ENCODE data around the gene ACTRT2.

The ACTRT2 gene

GRCh38 chr1:3003941-3004270 lies 17.4 kb upstream of the ACTRT2 start:
- Histone ChIP-seq H3K27ac (ENCODE audit: low read length) (no peak overlapping the region), H3K4me1 (ENCODE audit: low read length) (no peaks in the 10 kb centered on the region), H3K36me3 (replicated peaks; ENCODE audit: insufficient read depth, low read length) (no peaks in the 10 kb centered on the region), H2AFZ (ENCODE audit: low read length) (no peak overlapping the region), H3K27me3 (replicated peaks; ENCODE audit: insufficient read depth, low read length) (peaks cover 72% of the 10 kb centered on the region), H3K4me3 (ENCODE audit: low read length) (no peak overlapping the region), H3K9ac (ENCODE audit: low read length) (no peak overlapping the region), H3K4me2 (ENCODE audit: low read depth, low read length) (no peak overlapping the region), H4K20me1 (ENCODE audit: insufficient read depth, low read length) (no peaks in the 10 kb centered on the region), H3K9me2 (replicated peaks; ENCODE audit: insufficient read depth, low read length) (no peaks in the 10 kb centered on the region), H3F3A (ENCODE audit: insufficient read depth, low read length) (no peaks in the 10 kb centered on the region), H3K9me3 (replicated peaks; ENCODE audit: insufficient read depth, low read length) (no peaks in the 10 kb centered on the region), H3K79me2 (ENCODE audit: low read length) (no peaks in the 10 kb centered on the region)
- TF ChIP-seq EZH2phosphoT487 (IDR thresholded peaks at IDR 0.05; ENCODE audit: low read length), result no peak
- no peak for TF ChIP-seq EZH2 (optimal IDR thresholded peaks at IDR 0.05; ENCODE audit: low read depth, low read length)
- TF ChIP-seq CTCF (IDR thresholded peaks at IDR 0.05; ENCODE audit: low read length), result no peak
- DNase-seq, result no peak

GRCh38 chr1:3004285-3005205 lies 16.7 kb upstream of the ACTRT2 start:
- no peak overlapping the region for H3K9ac ChIP-seq (ENCODE audit: low read length)
- no peaks in the 10 kb centered on the region for H3K79me2 ChIP-seq (ENCODE audit: low read length)
- TF ChIP-seq EZH2phosphoT487 (IDR thresholded peaks at IDR 0.05; ENCODE audit: low read length), result no peak
- no peak for TF ChIP-seq EZH2 (optimal IDR thresholded peaks at IDR 0.05; ENCODE audit: low read depth, low read length)
- no peak for TF ChIP-seq CTCF (IDR thresholded peaks at IDR 0.05; ENCODE audit: low read length)
- no peak for DNase-seq
- no peak overlapping the region for H2AFZ ChIP-seq (ENCODE audit: low read length)
- H3K36me3 ChIP-seq (replicated peaks; ENCODE audit: insufficient read depth, low read length), result no peaks in the 10 kb centered on the region
- no peak overlapping the region for H3K27ac ChIP-seq (ENCODE audit: low read length)
- no peaks in the 10 kb centered on the region for H3F3A ChIP-seq (ENCODE audit: insufficient read depth, low read length)
- H3K9me2 ChIP-seq (replicated peaks; ENCODE audit: insufficient read depth, low read length), result no peaks in the 10 kb centered on the region
- no peak overlapping the region for H3K4me2 ChIP-seq (ENCODE audit: low read depth, low read length)
- H3K4me1 ChIP-seq (ENCODE audit: low read length), result no peaks in the 10 kb centered on the region
- H3K4me3 ChIP-seq (ENCODE audit: low read length), result no peak overlapping the region
- H4K20me1 ChIP-seq (ENCODE audit: insufficient read depth, low read length), result no peaks in the 10 kb centered on the region
- no peaks in the 10 kb centered on the region for H3K9me3 ChIP-seq (replicated peaks; ENCODE audit: insufficient read depth, low read length)
- H3K27me3 ChIP-seq (replicated peaks; ENCODE audit: insufficient read depth, low read length), result peaks cover 72% of the 10 kb centered on the region

- TF ChIP-seq CTCF (IDR thresholded peaks at IDR 0.05; ENCODE audit: low read length) (no peak), EZH2phosphoT487 (IDR thresholded peaks at IDR 0.05; ENCODE audit: low read length) (no peak), EZH2 (optimal IDR thresholded peaks at IDR 0.05; ENCODE audit: low read depth, low read length) (no peak)
- Histone ChIP-seq H3K4me2 (ENCODE audit: low read depth, low read length) (no peak overlapping the region), H3F3A (ENCODE audit: insufficient read depth, low read length) (no peaks in the 10 kb centered on the region), H3K27ac (ENCODE audit: low read length) (no peak overlapping the region), H3K79me2 (ENCODE audit: low read length) (no peaks in the 10 kb centered on the region), H3K4me3 (ENCODE audit: low read length) (no peak overlapping the region), H3K9ac (ENCODE audit: low read length) (no peak overlapping the region), H3K4me1 (ENCODE audit: low read length) (no peaks in the 10 kb centered on the region), H3K9me2 (replicated peaks; ENCODE audit: insufficient read depth, low read length) (no peaks in the 10 kb centered on the region), H2AFZ (ENCODE audit: low read length) (no peak overlapping the region), H3K36me3 (replicated peaks; ENCODE audit: insufficient read depth, low read length) (no peaks in the 10 kb centered on the region), H3K27me3 (replicated peaks; ENCODE audit: insufficient read depth, low read length) (peaks cover 64% of the 10 kb centered on the region), H4K20me1 (ENCODE audit: insufficient read depth, low read length) (no peaks in the 10 kb centered on the region), H3K9me3 (replicated peaks; ENCODE audit: insufficient read depth, low read length) (no peaks in the 10 kb centered on the region)
- no peak for DNase-seq
Observed at GRCh38 chr1:3005771-3006170, 15.5 kb upstream of the ACTRT2 start.
